GM12874 (cell line): Measurements from ENCODE around the gene KCNH3.

Source experiments
- TF ChIP-seq, protein P1 (sequence below): IDR thresholded peaks from 2 replicates; pipeline ENCODE4 v1.5.1; 2011; ENCODE audit warnings: low read depth, mild to moderate bottlenecking, control low read depth, low read length, moderate library complexity; ENCODE audit not compliant: insufficient read depth

The KCNH3 gene

GRCh38 chr12:49515266-49515665, 23.6 kb upstream of the KCNH3 start:
- TF ChIP-seq, protein P1, sequence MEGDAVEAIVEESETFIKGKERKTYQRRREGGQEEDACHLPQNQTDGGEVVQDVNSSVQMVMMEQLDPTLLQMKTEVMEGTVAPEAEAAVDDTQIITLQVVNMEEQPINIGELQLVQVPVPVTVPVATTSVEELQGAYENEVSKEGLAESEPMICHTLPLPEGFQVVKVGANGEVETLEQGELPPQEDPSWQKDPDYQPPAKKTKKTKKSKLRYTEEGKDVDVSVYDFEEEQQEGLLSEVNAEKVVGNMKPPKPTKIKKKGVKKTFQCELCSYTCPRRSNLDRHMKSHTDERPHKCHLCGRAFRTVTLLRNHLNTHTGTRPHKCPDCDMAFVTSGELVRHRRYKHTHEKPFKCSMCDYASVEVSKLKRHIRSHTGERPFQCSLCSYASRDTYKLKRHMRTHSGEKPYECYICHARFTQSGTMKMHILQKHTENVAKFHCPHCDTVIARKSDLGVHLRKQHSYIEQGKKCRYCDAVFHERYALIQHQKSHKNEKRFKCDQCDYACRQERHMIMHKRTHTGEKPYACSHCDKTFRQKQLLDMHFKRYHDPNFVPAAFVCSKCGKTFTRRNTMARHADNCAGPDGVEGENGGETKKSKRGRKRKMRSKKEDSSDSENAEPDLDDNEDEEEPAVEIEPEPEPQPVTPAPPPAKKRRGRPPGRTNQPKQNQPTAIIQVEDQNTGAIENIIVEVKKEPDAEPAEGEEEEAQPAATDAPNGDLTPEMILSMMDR: no peak

DNA sequence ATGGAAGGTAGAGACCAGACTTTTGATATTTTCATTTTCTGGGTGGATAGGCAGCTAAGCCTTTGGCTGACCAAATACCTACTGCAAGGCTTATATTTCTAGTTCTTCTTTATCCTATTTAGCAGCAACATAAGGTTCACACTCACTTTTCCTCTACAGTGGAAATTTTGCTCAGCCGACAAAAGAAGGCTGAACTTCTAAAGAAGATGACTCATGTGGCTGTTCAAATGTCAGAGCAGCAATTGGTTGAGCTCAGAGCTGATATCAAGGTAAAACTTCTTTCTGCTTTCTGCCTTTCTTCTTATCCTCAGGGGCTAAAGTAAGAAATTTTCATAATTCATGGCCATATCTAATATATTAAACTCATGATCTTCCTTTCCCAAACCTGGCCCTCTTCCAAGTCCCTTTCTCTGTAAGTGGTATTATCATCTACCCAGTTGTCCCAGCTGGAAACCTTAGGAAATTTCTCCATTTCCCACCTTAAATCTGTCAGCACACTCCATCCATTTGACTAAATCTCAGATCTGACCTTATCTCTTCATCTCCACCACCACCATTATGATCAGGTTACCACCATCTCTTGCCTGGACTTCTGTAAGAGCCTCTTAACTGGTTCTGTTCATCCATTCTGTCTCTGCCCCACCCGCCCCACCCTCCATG, 19.8 kb upstream of the KCNH3 start:
- TF ChIP-seq, protein P1: no peak

DNA sequence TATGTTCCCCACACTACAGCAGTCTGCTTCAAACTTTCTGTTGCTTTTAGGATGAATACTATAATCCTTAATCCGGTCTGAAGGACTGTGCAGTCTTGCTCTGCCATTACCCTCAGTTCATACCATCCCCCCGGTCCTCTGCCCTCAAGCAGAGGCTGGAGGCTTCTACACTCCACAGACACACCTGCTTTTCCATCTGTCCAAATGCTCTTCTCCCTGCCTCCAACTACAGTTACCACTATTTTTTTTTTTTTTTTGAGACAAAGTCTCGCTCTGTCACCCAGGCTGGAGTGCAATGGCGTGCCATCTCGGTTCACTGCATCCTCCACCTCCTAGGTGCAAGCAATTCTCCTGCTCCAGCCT, 19.3 kb upstream of the KCNH3 start:
- TF ChIP-seq, protein P1: no peak

DNA sequence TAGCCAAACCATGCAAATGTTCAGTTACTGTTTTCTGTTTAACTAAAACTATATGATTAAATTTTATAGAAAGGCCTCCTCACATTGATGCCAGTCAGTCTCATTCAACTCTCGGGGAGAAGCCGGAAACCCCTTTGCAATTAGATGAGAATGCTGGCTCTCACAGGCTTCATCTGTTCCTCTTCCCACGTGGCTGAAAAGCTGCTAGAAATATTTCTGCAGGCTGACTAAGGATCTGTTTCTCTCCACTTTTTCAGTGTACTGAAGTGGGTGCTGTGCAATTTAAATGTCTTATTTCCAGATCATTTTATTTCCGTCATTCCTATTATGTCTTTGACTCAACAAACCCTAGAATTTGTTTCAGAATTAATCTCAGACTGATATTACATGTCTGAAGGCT, 17.4 kb upstream of the KCNH3 start:
- TF ChIP-seq, protein P1: no peak

GRCh38 chr12:49524660-49525324, 14.0 kb upstream of the KCNH3 start:
- TF ChIP-seq, protein P1: no peak

DNA sequence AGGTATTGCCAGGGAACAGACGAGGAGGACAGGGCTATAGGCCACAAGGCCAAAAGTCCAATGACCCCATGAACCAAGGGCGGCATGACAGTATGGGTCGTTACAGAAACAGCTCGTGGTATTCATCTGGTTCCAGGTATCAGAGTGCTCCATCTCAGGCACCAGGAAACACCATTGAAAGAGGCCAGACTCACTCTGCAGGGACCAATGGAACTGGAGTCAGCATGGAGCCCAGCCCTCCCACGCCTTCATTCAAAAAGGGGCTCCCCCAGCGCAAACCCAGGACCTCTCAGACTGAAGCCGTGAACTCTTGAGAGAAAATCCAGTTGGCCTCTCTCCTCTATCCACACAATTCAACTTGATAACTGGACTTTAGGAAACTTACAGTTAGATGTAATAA, 12.9 kb upstream of the KCNH3 start:
- TF ChIP-seq, protein P1: no peak

- TF ChIP-seq, protein P1: no peak
These were observed 11.3 kb upstream of the KCNH3 start for GRCh38 chr12:49527361-49528130.
